Smooth muscle cell (in vitro differentiated cells): Measurements from ENCODE around the gene HOXC9. TPM values are rescaled to one million over a fixed set of nuclear protein-coding genes. Genes with fewer than 3 reads are reported as not detected.

ENCODE experiments used
- DNase-seq: peaks from one replicate; lab custom pipeline; 2025; ENCODE audit not compliant: unreplicated experiment; lab: John Stamatoyannopoulos, UW
- H2AFZ ChIP-seq: fragments of 200-600 bp; sonication (generic); 2 replicates; pipeline ENCODE4 v1.6.0; 2016; ENCODE audit warnings: antibody characterized with exemption, low read depth, mild to moderate bottlenecking
- H3F3A ChIP-seq: fragments of 200-600 bp; sonication (generic); 2 replicates; pipeline ENCODE4 v1.6.0; 2017; ENCODE audit warnings: antibody characterized with exemption, low read depth
- H3K27ac ChIP-seq: fragments of 200-600 bp; sonication (generic); 2 replicates; pipeline ENCODE4 v1.5.1; 2016; ENCODE audit warnings: low read depth, mild to moderate bottlenecking
- H3K27me3 ChIP-seq: fragments of 200-600 bp; sonication (generic); 2 replicates; pipeline ENCODE4 v1.6.1; 2016; ENCODE audit warnings: low read depth, mild to moderate bottlenecking
- H3K36me3 ChIP-seq: fragments of 200-600 bp; sonication (generic); 2 replicates; pipeline ENCODE4 v1.5.1; 2016; ENCODE audit warnings: low read depth
- H3K4me1 ChIP-seq: fragments of 200-600 bp; sonication (generic); 2 replicates; pipeline ENCODE4 v1.5.1; 2016; ENCODE audit warnings: low read depth
- H3K4me2 ChIP-seq: fragments of 200-600 bp; sonication (generic); 2 replicates; pipeline ENCODE4 v1.6.0; 2016; ENCODE audit warnings: mild to moderate bottlenecking
- H3K4me3 ChIP-seq: fragments of 200-600 bp; sonication (generic); 2 replicates; pipeline ENCODE4 v1.5.1; 2016; ENCODE audit warnings: mild to moderate bottlenecking
- H3K79me2 ChIP-seq: fragments of 200-600 bp; sonication (generic); 2 replicates; pipeline ENCODE4 v1.6.0; 2016; ENCODE audit warnings: low read depth, mild to moderate bottlenecking
- H3K9ac ChIP-seq: fragments of 200-600 bp; sonication (generic); 2 replicates; pipeline ENCODE4 v1.6.0; 2016; ENCODE audit warnings: low read depth
- H3K9me3 ChIP-seq: fragments of 200-600 bp; sonication (generic); replicated peaks from 2 replicates; pipeline ENCODE4 v1.5.1; 2016; ENCODE audit warnings: low read depth
- H4K20me1 ChIP-seq: fragments of 200-600 bp; sonication (generic); 2 replicates; pipeline ENCODE4 v1.6.0; 2016; ENCODE audit warnings: low read depth
- WGBS: methylation state at CpG from one replicate; pipeline ENCODE4 v1.1.7; 2016; ENCODE audit warnings: low lambda C conversion rate; 5-methylcytosine and 5-hydroxymethylcytosine counted together
- polyA plus RNA-seq: library from polyadenylated mRNA; unstranded; fragments of >200 nt; fragmentation: Nextera tagmentation; extraction: Ambion mirVana; gene quantifications from 2 replicates; pipeline ENCODE4 v1.2.1, GENCODE V29; 2016
- total RNA-seq: library from RNA; depleted of rRNA; stranded (reverse); fragments of >200 nt; gene quantifications from 2 replicates; pipeline ENCODE4 v1.2.3, GENCODE V29; 2014
- TF ChIP-seq, protein P1 (sequence below): fragments of 200-600 bp; sonication (generic); IDR thresholded peaks from 2 replicates; pipeline ENCODE4 v1.5.1; 2017; ENCODE audit warnings: borderline replicate concordance, mild to moderate bottlenecking, antibody characterized with exemption; ENCODE audit not compliant: insufficient read depth, poor library complexity, severe bottlenecking

Gene HOXC9
- total and polyA plus RNA-seq, 2 experiments from 2014 or later = 1.2 to 2.7 TPM

DNA sequence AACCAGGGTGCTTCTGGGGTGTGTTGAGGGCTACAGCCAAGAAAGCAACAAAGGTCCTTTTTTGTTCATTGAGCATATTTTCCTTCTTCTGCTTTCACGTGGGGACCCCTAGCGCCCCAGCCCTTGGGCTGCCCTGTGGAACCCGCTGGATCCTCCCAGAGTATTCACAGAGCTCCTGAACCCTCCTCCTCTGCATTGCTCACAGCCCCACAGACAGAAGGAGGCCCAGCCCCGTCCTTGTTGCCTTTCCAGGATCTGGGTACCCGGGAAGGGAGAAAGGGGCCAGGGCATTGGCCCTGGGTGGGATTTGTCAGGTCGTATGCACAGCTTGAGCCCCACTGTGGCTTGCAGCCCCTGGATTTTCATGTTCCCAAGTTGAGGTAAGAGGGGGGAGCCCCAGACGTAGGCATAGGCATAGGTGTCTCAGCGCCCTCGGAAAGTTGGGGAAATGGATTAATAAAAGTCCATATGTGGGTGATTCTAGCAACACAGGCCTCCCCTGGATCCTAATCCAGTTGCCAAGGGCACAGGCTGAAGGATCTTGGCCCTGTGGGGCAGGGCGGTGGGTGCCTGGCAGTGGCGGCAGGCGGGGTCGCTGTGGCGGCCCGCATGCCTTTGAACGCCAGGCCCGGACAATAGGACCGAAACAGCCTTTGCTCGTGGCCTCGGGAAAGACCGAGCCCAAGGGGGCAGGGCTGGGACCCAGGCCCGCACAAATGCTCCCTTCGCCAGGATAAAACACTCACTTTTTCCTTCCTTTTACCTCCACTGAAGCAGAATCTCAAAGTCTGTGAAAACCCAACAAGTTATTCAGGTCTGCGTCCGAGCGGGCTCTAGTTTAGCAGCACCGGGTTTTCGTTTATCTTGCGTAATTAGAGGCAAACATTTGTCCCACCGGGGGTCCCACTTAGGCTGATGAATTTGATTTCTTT lies 18.1 kb upstream of the HOXC9 start:
- Histone ChIP-seq H3K79me2 (no peaks in the 10 kb centered on the region), H2AFZ (no peak overlapping the region), H3K27me3 (peaks cover 100% of the 10 kb centered on the region), H3K9me3 (no peaks in the 10 kb centered on the region), H3K4me1 (no peaks in the 10 kb centered on the region), H3K36me3 (no peaks in the 10 kb centered on the region), H3K4me3 (no peak overlapping the region), H3F3A (no peaks in the 10 kb centered on the region), H3K4me2 (no peak overlapping the region), H4K20me1 (no peaks in the 10 kb centered on the region), H3K27ac (no peak overlapping the region), H3K9ac (no peak overlapping the region)
- no peak for DNase-seq
- 19% methylated on average over 30 of the region's 30 CpGs for WGBS
- TF ChIP-seq, protein P1, sequence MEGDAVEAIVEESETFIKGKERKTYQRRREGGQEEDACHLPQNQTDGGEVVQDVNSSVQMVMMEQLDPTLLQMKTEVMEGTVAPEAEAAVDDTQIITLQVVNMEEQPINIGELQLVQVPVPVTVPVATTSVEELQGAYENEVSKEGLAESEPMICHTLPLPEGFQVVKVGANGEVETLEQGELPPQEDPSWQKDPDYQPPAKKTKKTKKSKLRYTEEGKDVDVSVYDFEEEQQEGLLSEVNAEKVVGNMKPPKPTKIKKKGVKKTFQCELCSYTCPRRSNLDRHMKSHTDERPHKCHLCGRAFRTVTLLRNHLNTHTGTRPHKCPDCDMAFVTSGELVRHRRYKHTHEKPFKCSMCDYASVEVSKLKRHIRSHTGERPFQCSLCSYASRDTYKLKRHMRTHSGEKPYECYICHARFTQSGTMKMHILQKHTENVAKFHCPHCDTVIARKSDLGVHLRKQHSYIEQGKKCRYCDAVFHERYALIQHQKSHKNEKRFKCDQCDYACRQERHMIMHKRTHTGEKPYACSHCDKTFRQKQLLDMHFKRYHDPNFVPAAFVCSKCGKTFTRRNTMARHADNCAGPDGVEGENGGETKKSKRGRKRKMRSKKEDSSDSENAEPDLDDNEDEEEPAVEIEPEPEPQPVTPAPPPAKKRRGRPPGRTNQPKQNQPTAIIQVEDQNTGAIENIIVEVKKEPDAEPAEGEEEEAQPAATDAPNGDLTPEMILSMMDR = no peak

DNA sequence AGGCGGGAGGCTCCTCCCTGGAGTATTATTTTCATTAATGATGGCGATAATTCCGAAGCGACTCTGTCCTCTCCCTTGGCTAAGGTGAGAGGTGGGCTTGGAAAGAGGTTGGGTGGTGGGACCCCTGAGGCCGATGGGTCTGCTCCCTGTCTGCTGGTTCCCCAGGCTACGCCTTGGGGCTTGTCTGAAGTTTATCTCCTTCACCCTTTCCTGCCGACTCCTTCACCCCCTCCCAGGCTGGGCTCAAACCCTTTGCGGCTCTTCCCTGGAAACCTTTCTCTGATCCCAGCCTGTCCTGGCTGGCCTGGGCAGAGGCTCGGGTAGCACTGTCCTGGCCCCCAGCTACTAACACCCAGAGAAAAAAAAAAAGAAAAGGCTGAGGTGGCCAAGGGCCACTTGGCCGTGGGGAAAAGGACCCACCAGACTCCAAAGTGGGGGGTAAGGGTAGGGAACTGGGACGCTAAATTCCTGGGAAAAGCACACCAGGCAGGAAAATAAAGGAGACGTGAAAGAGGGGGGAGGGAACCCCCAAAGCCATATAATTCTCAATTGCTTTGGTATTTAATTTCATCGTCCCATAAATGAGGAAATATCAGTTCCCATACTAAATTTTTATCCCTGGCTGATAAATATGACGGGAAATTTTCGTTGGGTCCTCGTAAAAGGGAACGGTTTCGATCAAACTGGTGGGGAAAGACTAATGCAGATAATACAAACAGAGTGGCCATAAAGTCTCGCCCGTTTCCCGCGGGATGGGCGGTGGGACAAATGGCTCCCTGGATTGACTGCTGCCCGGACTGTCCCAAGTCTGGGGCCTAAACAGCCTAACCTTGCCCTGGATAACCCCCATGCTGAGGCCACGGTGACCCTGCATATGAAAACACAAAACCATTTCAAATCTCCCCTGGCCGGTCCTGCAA lies 17.1 kb upstream of the HOXC9 start:
- TF ChIP-seq, protein P1 = no peak
- Histone ChIP-seq H3K36me3 (no peaks in the 10 kb centered on the region), H3K9ac (no peak overlapping the region), H3K4me2 (no peak overlapping the region), H2AFZ (no peak overlapping the region), H3K27me3 (peaks cover 100% of the 10 kb centered on the region), H3K27ac (no peak overlapping the region), H3K4me3 (no peak overlapping the region), H3K4me1 (no peaks in the 10 kb centered on the region), H4K20me1 (no peaks in the 10 kb centered on the region), H3K79me2 (no peaks in the 10 kb centered on the region), H3K9me3 (no peaks in the 10 kb centered on the region), H3F3A (no peaks in the 10 kb centered on the region)
- 32% methylated on average over 26 of the region's 26 CpGs for WGBS
- DNase-seq = no peak

DNA sequence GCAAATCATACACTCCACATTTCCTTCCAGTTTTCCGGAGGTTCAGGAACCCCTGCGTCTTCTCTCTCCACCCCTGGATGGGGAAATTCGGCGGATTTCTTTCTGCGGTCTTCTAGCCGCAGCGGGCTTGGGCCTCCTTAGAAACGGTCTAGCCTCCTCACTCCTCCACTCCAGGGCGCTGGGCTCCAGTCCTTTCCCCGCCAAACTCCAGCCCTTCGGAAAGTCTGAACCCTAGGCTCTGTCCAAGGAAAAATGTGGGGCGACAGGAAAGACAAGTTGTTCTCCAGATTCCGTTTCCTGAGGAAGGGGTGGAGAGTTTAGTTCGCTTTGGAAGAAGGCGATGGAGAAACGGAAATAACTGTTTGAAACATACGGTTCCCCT lies 16.4 kb upstream of the HOXC9 start:
- WGBS = 20% methylated on average over 17 of the region's 17 CpGs
- DNase-seq = no peak
- no peaks in the 10 kb centered on the region for H3F3A ChIP-seq
- H3K4me1 ChIP-seq = no peaks in the 10 kb centered on the region
- no peak overlapping the region for H3K9ac ChIP-seq
- no peaks in the 10 kb centered on the region for H4K20me1 ChIP-seq
- TF ChIP-seq, protein P1 = no peak
- no peak overlapping the region for H3K27ac ChIP-seq
- H2AFZ ChIP-seq = no peak overlapping the region
- peaks cover 100% of the 10 kb centered on the region for H3K27me3 ChIP-seq
- H3K4me3 ChIP-seq = no peak overlapping the region
- no peaks in the 10 kb centered on the region for H3K36me3 ChIP-seq
- H3K4me2 ChIP-seq = no peak overlapping the region
- H3K79me2 ChIP-seq = no peaks in the 10 kb centered on the region
- no peaks in the 10 kb centered on the region for H3K9me3 ChIP-seq
